A673 (cell line): Measurements from ENCODE around the gene GLI3.

Experiments used
- EZH2 ChIP-seq: fragments of 200-600 bp; sonication (generic); IDR thresholded peaks from 2 replicates; pipeline ENCODE4 v1.6.1; 2017; ENCODE audit warnings: borderline replicate concordance, low read depth, mild to moderate bottlenecking, mixed read lengths, antibody characterized with exemption, low read length; ENCODE audit not compliant: poor library complexity, severe bottlenecking
- TF ChIP-seq, protein P1 (sequence below): fragments of 300-800, 200-600 bp; sonication (generic); conservative IDR thresholded peaks from 2 replicates; pipeline ENCODE4 v1.5.1; 2017; ENCODE audit warnings: low read depth, mild to moderate bottlenecking, antibody characterized with exemption, low read length, moderate library complexity, mixed read lengths

DNA sequence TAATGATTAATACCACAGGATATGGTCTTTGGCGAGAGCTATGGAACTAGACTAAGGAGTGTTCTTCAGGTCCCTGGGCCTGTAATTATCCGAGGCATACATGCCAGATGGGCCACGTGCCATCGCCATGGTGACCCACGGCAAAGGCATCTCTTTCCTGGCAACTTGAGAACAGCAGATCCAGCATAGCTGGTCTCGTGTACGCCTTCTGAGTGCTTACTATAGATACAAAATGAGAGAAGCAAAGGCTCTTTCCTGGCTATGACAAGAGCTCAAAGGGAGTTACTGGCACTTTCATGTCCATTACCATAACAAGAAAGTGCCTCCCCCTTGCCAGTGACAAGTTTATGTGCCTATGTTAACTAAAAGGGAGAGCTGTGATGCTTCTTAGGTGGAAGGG lies 26.0 kb upstream of the GLI3 start:
- TF ChIP-seq, protein P1, sequence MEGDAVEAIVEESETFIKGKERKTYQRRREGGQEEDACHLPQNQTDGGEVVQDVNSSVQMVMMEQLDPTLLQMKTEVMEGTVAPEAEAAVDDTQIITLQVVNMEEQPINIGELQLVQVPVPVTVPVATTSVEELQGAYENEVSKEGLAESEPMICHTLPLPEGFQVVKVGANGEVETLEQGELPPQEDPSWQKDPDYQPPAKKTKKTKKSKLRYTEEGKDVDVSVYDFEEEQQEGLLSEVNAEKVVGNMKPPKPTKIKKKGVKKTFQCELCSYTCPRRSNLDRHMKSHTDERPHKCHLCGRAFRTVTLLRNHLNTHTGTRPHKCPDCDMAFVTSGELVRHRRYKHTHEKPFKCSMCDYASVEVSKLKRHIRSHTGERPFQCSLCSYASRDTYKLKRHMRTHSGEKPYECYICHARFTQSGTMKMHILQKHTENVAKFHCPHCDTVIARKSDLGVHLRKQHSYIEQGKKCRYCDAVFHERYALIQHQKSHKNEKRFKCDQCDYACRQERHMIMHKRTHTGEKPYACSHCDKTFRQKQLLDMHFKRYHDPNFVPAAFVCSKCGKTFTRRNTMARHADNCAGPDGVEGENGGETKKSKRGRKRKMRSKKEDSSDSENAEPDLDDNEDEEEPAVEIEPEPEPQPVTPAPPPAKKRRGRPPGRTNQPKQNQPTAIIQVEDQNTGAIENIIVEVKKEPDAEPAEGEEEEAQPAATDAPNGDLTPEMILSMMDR, result no peak
- TF ChIP-seq EZH2, result no peak
